Astrocyte of the cerebellum (primary cell): ENCODE data around the gene POC5.

Experiments
- DNase-seq: peaks from one replicate; pipeline ENCODE4 v3.0.0-alpha.2; 2011; ENCODE audit warnings: low read depth
- H3K4me3 ChIP-seq: 2 replicates; pipeline ENCODE4 v1.5.1; 2011; ENCODE audit warnings: mild to moderate bottlenecking, low read depth, low read length, moderate library complexity
- in situ Hi-C: cut with HindIII; loops from 2 replicates; pipeline ENCODE4 v1.10.0; 2017; ENCODE audit warnings: low sequenced_read_pairs
- TF ChIP-seq, protein P1 (sequence below): IDR thresholded peaks from 2 replicates; pipeline ENCODE4 v1.5.1; 2012; ENCODE audit warnings: low read length, low read depth, moderate library complexity, mild to moderate bottlenecking; ENCODE audit errors: missing control alignments

The POC5 gene, protein sequence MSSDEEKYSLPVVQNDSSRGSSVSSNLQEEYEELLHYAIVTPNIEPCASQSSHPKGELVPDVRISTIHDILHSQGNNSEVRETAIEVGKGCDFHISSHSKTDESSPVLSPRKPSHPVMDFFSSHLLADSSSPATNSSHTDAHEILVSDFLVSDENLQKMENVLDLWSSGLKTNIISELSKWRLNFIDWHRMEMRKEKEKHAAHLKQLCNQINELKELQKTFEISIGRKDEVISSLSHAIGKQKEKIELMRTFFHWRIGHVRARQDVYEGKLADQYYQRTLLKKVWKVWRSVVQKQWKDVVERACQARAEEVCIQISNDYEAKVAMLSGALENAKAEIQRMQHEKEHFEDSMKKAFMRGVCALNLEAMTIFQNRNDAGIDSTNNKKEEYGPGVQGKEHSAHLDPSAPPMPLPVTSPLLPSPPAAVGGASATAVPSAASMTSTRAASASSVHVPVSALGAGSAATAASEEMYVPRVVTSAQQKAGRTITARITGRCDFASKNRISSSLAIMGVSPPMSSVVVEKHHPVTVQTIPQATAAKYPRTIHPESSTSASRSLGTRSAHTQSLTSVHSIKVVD

DNA sequence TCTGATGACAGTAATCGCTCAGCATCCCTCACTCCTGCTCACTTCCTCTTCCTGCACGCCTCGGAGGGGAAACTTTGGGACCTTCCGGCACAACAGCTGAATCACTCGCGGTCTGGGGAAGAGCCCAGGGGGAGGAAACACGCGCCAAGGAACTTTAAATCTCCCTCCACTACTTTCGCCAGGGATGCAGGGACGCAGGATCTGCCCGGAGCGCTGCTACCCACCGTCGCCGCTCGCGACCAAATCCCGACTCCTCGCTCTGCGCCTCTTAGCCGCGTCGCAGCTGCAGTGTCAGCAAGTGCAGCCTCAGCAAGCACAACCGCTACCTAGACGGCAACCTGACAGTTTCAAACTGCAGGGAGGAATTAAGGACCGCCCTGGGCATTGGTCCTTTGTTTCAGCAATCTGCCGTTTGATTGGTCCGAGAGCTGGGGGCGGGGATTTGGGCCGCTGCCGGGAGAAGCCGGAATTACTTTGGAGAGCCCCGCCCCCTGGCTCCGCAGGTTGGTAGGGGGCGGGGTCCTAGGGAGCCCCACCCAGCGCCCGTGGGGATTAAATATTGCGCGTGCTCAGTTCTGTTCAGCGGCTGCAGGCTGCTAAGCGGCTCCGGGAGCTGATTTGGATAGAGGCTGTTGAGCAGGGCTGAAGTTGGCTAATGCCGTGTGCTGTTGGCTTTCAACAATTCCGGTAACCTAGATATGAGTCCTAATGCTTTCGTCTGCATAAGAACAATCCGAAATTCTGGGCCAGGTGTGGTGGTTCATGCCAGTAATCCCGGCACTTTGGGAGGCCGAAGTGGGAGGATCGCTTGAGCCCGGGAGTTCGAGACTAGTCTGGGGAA, at the start of gene POC5:
Gene POC5, minus strand, starts transcription at position 356 of the 841 bp plus-strand sequence. CDS start 4,500 bp downstream, outside the sequence.
- in situ Hi-C loops = no loop called here
- TF ChIP-seq, protein P1, sequence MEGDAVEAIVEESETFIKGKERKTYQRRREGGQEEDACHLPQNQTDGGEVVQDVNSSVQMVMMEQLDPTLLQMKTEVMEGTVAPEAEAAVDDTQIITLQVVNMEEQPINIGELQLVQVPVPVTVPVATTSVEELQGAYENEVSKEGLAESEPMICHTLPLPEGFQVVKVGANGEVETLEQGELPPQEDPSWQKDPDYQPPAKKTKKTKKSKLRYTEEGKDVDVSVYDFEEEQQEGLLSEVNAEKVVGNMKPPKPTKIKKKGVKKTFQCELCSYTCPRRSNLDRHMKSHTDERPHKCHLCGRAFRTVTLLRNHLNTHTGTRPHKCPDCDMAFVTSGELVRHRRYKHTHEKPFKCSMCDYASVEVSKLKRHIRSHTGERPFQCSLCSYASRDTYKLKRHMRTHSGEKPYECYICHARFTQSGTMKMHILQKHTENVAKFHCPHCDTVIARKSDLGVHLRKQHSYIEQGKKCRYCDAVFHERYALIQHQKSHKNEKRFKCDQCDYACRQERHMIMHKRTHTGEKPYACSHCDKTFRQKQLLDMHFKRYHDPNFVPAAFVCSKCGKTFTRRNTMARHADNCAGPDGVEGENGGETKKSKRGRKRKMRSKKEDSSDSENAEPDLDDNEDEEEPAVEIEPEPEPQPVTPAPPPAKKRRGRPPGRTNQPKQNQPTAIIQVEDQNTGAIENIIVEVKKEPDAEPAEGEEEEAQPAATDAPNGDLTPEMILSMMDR = no peak
- peak; percentile 93 for DNase-seq
- peak within 1 kb of the TSS; percentile 93 for H3K4me3 ChIP-seq

DNA sequence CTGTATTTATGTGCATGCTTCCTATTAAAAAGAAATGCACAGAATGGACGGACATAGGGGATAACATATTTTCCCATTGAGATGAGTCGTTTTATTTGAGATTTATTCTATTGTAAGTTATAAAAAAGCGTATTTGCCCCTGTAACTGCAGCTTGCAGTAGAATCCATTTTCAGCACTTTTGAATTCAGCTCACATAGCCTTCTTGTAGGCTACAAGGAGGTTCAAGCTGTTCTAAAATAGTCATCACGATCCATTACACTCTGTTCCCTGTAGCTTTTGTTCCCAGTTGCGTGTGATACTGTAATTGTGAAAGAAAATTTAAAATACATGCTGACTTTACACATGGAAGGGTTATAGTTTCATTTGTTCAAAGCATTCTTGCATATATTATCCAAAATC, 40.9 kb upstream of the POC5 start:
- no peak overlapping the region for H3K4me3 ChIP-seq
- TF ChIP-seq, protein P1 = no peak
- in situ Hi-C loops = no loop called here
- DNase-seq = no peak

DNA sequence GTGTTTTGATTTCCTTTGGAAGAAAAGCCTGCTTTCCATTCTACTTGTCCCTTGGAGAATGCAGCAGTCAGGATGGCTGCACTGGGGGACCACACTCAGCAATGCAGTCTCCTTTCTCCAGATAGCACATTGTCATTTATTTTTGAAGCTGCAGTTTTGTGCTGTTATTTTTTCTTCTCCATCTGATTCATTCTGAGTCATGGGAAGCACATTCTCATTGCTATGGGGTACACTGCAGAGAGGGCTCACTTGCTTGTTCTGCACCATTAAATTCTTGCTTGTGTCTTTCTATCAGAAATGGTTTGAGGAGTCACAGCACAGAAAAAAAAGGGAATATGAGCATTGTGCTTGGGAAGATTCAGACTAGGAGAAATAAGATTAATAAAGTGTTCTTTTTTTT, 39.7 kb upstream of the POC5 start:
- no peak overlapping the region for H3K4me3 ChIP-seq
- in situ Hi-C loops = no loop called here
- TF ChIP-seq, protein P1 = no peak
- DNase-seq = no peak

DNA sequence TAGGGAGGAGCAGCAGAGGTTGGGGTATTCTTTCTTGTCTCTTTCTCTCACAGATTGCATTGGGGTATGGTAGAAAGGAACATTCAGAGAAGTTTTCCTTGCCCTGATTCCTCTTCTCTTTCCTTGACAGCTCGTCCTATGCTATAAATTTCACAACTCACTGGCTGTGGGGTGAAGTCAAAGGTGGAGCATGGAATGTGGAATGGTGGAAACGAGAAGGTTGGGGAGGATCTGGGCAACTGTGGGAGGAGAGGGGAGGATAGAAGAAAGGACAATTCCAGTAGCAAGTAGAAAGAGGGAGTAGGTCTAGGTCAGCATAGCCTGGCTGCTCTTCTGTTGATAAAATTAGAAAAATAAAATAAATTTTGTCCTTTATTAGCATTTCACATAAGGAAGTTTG, 39.0 kb upstream of the POC5 start:
- DNase-seq = no peak
- no peak overlapping the region for H3K4me3 ChIP-seq
- in situ Hi-C loops = no loop called here
- TF ChIP-seq, protein P1 = no peak

DNA sequence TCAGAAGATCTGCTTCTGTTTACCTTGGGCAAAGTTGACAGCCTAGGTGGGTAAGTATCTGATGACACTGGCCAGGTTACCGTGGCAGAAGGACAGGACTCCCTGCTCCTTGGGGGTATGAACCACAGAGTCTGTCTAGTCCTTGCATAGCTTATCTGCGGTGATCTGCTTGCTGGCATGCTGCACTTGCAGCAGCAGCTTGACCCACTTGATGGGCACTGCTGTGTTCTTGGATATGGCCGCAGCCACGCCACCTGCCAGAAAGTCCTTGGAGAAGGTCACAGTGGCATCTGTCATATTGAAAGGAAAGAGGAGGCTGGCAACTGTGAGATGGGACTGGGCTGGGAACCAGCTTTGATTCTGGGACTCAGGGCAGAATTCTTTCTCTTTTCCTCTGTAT, 35.9 kb upstream of the POC5 start:
- TF ChIP-seq, protein P1 = no peak
- DNase-seq = no peak
- no peak overlapping the region for H3K4me3 ChIP-seq
- in situ Hi-C loops = no loop called here

DNA sequence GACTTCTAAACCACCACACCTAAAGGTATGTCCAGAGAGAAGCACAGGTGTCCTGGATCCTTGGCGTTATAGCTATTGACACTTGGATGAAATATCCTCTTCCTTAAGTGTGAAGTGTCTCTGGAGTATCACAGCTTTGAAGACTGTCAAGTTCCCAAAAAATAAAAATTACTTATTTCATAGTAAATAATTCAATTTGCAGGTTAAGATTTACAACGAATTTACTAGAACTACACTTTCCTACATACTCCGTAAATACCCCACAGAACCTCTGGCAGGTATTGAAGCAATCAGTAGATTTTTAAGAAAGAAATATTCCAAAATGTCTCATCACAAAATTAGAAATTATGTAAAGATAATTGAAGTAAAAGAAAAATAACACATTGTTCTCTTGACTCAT, 27.1 kb upstream of the POC5 start:
- H3K4me3 ChIP-seq = no peak overlapping the region
- TF ChIP-seq, protein P1 = no peak
- DNase-seq = no peak
- in situ Hi-C loops = no loop called here
